DND-41 (cell line): ENCODE results near the gene PTPRK.

Source experiments
- ATAC-seq: fragments of 200-7000 bp; cut with Tn5 transposase; 3 replicates; pipeline ENCODE4 v1.9.1; 2021; ENCODE audit warnings: low read depth; ENCODE audit not compliant: insufficient read depth
- DNase-seq: peaks from one replicate; pipeline ENCODE4 v3.0.0-alpha.2; 2020
- H2AFZ ChIP-seq: 2 replicates; pipeline ENCODE4 v1.6.0; 2012; ENCODE audit warnings: low read depth, low read length
- H3K27ac ChIP-seq: 2 replicates; pipeline ENCODE4 v1.5.1; 2012; ENCODE audit warnings: low read length, inconsistent platforms
- H3K27me3 ChIP-seq: fragments of 200-600 bp; sonication (generic); 2 replicates; pipeline ENCODE4 v1.6.0; 2012; ENCODE audit warnings: low read length, mild to moderate bottlenecking, inconsistent platforms; ENCODE audit not compliant: insufficient read depth, poor library complexity
- H3K36me3 ChIP-seq: 2 replicates; pipeline ENCODE4 v1.5.1; 2012; ENCODE audit warnings: low read length, inconsistent platforms; ENCODE audit not compliant: insufficient read depth
- H3K4me1 ChIP-seq: 2 replicates; pipeline ENCODE4 v1.5.1; 2012; ENCODE audit warnings: mild to moderate bottlenecking, low read length; ENCODE audit not compliant: insufficient read depth
- H3K4me2 ChIP-seq: 2 replicates; pipeline ENCODE4 v1.6.0; 2012; ENCODE audit warnings: mild to moderate bottlenecking, moderate library complexity, low read length, inconsistent platforms; ENCODE audit not compliant: insufficient read depth
- H3K4me3 ChIP-seq, 2 experiments: fragments of 200-600 bp in 1 of 2; shearing (Covaris generic) in 1 of 2; 2 replicates each; pipeline ENCODE4 v1.5.1; 2012 to 2016; ENCODE audit warnings: inconsistent platforms in 2 of 2, low read length in 2 of 2, mild to moderate bottlenecking in 2 of 2, low read depth in 1 of 2, moderate library complexity in 1 of 2
- H3K79me2 ChIP-seq: 2 replicates; pipeline ENCODE4 v1.6.0; 2012; ENCODE audit warnings: low read length, inconsistent platforms; ENCODE audit not compliant: insufficient read depth
- H3K9ac ChIP-seq: 2 replicates; pipeline ENCODE4 v1.6.0; 2012; ENCODE audit warnings: low read depth, mild to moderate bottlenecking, inconsistent platforms, low read length, moderate library complexity
- H3K9me3 ChIP-seq: 2 replicates; pipeline ENCODE4 v1.5.1; 2012; ENCODE audit warnings: low read length, moderate library complexity, mild to moderate bottlenecking, inconsistent platforms; ENCODE audit not compliant: insufficient read depth, severe bottlenecking
- H4K20me1 ChIP-seq: 2 replicates; pipeline ENCODE4 v1.6.0; 2012; ENCODE audit warnings: low read length; ENCODE audit not compliant: insufficient read depth
- EZH2 ChIP-seq: IDR thresholded peaks from 3 replicates; pipeline ENCODE4 v1.6.1; 2012; ENCODE audit warnings: borderline replicate concordance, low read depth, mild to moderate bottlenecking, moderate library complexity, low read length, inconsistent platforms; ENCODE audit not compliant: severe bottlenecking
- TF ChIP-seq, protein P1 (sequence below): IDR thresholded peaks from 2 replicates; pipeline ENCODE4 v1.5.1; 2012; ENCODE audit warnings: borderline replicate concordance, low read length, moderate library complexity, mild to moderate bottlenecking; ENCODE audit not compliant: poor library complexity, severe bottlenecking; ENCODE audit errors: extremely low read depth

The PTPRK gene

DNA sequence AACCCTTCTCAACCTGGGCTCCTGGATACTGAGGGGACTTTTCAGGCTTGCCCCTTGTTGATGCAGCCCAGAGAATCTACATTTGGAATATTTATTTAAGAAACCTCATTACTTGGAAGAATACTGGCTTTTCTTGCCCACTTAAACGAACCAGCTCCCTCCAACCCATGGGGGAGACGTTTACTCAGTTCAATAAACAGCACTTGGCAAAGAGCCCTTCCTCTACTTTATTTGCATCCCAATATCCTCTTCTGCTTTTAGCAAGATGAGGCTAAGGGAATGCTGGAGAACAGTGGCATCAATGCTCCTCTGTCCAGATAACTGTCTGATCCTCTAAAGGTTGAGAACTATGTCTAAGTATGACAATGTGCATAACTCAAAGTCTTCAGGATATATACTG lies 22.2 kb downstream of the PTPRK start:
- no peaks in the 10 kb centered on the region for H4K20me1 ChIP-seq
- ATAC-seq (no peak), DNase-seq (no peak)
- no peak overlapping the region for H3K9ac ChIP-seq
- no peaks in the 10 kb centered on the region for H3K79me2 ChIP-seq
- no peaks in the 10 kb centered on the region for H3K27me3 ChIP-seq
- H3K4me2 ChIP-seq = no peak overlapping the region
- H2AFZ ChIP-seq = no peak overlapping the region; the same call in 1 of the 2 replicates
- TF ChIP-seq EZH2 = no peak
- TF ChIP-seq, protein P1, sequence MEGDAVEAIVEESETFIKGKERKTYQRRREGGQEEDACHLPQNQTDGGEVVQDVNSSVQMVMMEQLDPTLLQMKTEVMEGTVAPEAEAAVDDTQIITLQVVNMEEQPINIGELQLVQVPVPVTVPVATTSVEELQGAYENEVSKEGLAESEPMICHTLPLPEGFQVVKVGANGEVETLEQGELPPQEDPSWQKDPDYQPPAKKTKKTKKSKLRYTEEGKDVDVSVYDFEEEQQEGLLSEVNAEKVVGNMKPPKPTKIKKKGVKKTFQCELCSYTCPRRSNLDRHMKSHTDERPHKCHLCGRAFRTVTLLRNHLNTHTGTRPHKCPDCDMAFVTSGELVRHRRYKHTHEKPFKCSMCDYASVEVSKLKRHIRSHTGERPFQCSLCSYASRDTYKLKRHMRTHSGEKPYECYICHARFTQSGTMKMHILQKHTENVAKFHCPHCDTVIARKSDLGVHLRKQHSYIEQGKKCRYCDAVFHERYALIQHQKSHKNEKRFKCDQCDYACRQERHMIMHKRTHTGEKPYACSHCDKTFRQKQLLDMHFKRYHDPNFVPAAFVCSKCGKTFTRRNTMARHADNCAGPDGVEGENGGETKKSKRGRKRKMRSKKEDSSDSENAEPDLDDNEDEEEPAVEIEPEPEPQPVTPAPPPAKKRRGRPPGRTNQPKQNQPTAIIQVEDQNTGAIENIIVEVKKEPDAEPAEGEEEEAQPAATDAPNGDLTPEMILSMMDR = no peak
- H3K9me3 ChIP-seq = no peaks in the 10 kb centered on the region
- H3K4me3 ChIP-seq = no peak overlapping the region
- no peak overlapping the region for H3K27ac ChIP-seq
- H3K4me1 ChIP-seq = no peaks in the 10 kb centered on the region
- no peaks in the 10 kb centered on the region for H3K36me3 ChIP-seq

DNA sequence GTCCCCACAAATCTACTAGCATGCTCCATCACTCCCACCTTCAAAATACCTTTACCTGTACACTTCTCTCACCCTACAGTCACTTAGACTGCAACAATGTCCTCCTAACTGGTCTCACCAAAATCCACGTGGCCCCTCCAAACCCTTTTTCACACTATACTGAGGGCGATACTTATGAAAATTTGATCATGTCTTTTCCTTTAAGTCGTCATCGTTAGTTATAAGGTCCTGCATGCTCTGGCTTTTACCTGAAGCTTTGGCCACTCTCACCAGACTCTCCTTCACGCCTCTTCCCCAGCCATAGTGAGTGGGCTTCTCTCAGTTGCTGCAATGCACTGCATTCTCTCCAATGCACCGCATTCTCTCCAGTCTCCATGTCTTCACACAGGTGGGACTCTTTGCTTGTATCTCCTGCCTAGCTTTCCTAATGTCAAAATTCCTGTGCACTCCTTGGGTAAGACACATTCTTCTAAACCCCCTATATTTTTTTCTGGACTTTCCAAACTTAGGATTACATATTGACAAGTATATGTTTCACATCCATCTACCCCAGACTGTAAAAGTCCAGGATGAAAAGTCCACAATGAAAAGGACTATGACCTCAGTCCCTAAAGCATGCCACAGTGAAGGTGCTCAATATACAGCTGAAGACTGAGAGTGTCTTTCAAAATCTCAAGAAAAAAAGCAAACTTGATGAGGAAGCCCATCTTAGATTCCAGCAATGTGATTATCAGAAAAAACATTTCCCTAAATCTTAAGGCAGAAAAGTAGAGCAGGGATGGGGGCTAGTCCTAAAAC lies 24.7 kb downstream of the PTPRK start:
- no peak overlapping the region for H3K27ac ChIP-seq
- no peaks in the 10 kb centered on the region for H3K9me3 ChIP-seq
- no peaks in the 10 kb centered on the region for H4K20me1 ChIP-seq
- H3K36me3 ChIP-seq = no peaks in the 10 kb centered on the region
- H3K9ac ChIP-seq = no peak overlapping the region
- no peaks in the 10 kb centered on the region for H3K79me2 ChIP-seq
- TF ChIP-seq, protein P1 = no peak
- TF ChIP-seq EZH2 = no peak
- no peak overlapping the region for H3K4me3 ChIP-seq
- DNase-seq = no peak
- H3K4me2 ChIP-seq = no peak overlapping the region
- no peaks in the 10 kb centered on the region for H3K4me1 ChIP-seq
- H2AFZ ChIP-seq = no peak overlapping the region
- H3K27me3 ChIP-seq = no peaks in the 10 kb centered on the region
- no peak for ATAC-seq

DNA sequence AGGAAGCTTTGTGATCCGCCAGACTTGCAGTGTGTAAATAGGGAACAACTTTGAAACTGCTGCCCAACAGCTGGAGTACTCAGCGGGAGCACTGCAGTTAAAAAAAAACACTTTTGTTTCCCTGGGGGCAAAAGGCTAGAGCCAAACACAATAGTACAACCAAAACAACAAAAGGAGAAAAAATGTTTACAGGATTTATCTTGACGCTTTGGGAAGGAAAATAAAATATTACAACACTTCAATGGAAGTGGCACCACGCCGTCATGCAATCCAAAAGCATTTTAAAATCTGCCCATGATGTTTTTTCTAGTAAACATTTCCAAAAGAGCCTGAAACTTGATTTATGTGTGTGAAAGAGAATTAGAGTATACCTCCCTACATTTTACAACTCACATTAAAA lies 26.0 kb downstream of the PTPRK start:
- no peaks in the 10 kb centered on the region for H3K4me1 ChIP-seq

DNA sequence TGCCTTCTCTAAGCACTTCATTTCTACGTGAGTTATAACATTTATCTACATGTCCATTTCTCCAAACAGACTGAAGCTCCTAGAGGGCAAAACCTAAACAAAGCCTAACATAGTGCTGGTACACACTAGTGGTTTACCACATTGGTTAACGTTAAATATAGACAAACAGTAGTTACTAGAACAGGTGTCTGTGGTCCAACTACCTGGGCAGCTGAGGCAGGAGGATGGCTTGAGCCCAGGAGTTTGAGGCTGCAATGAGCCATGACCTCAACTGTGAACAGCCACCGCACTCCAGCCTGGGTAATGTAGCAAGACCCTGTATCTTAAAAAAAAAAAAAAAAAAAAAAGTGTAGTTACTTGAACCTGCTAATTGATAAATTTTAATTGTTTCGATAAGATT lies 26.5 kb downstream of the PTPRK start:
- H3K27ac ChIP-seq = no peak overlapping the region
- no peak overlapping the region for H3K9ac ChIP-seq
- H4K20me1 ChIP-seq = no peaks in the 10 kb centered on the region
- H2AFZ ChIP-seq = no peak overlapping the region
- TF ChIP-seq EZH2 = no peak
- TF ChIP-seq, protein P1 = no peak
- H3K27me3 ChIP-seq = no peaks in the 10 kb centered on the region
- no peaks in the 10 kb centered on the region for H3K4me1 ChIP-seq
- H3K79me2 ChIP-seq = no peaks in the 10 kb centered on the region
- H3K36me3 ChIP-seq = no peaks in the 10 kb centered on the region
- no peak overlapping the region for H3K4me3 ChIP-seq
- no peak overlapping the region for H3K4me2 ChIP-seq
- DNase-seq (no peak), ATAC-seq (peak; percentile 17; the same call in 1 of the 3 replicates)
- no peaks in the 10 kb centered on the region for H3K9me3 ChIP-seq

More for the DNA sequence above, 26.0 kb downstream of the PTPRK start:
- H3K27me3 ChIP-seq = no peaks in the 10 kb centered on the region
- H4K20me1 ChIP-seq = no peaks in the 10 kb centered on the region
- H3K4me2 ChIP-seq = no peak overlapping the region
- H3K36me3 ChIP-seq = no peaks in the 10 kb centered on the region
- H3K9me3 ChIP-seq = no peaks in the 10 kb centered on the region
- TF ChIP-seq EZH2 = no peak
- no peak overlapping the region for H3K27ac ChIP-seq
- H2AFZ ChIP-seq = no peak overlapping the region
- H3K4me3 ChIP-seq = no peak overlapping the region
- H3K9ac ChIP-seq = no peak overlapping the region
- no peak for ATAC-seq
- H3K79me2 ChIP-seq = no peaks in the 10 kb centered on the region
- no peak for DNase-seq
